GM23248 (cell line): Measurements from ENCODE around the gene CYP4B1. TPM values are rescaled to one million over a fixed set of nuclear protein-coding genes. Genes with fewer than 3 reads are reported as not detected.
"Not testable (repeated sequence)": the region's sequence is repeated elsewhere in the genome, so short reads cannot be mapped to it uniquely, and the experiment has no call there.

Experiments
- DNase-seq: peaks from one replicate; pipeline ENCODE4 v3.0.0-alpha.2; 2015
- H2AFZ ChIP-seq: fragments of 200-600 bp; sonication (generic); 2 replicates; pipeline ENCODE4 v1.6.1; 2016; ENCODE audit warnings: antibody characterized with exemption
- H3F3A ChIP-seq: fragments of 200-600 bp; sonication (generic); 2 replicates; pipeline ENCODE4 v1.6.1; 2016; ENCODE audit warnings: mild to moderate bottlenecking, antibody characterized with exemption, mixed run types; ENCODE audit not compliant: insufficient read depth
- H3K27ac ChIP-seq: fragments of 200-600 bp; sonication (generic); 2 replicates; pipeline ENCODE4 v1.5.1; 2016; ENCODE audit warnings: mild to moderate bottlenecking
- H3K27me3 ChIP-seq: fragments of 200-600 bp; sonication (generic); replicated peaks from 2 replicates; pipeline ENCODE4 v1.6.1; 2016; ENCODE audit warnings: mild to moderate bottlenecking; ENCODE audit not compliant: insufficient read depth
- H3K36me3 ChIP-seq: fragments of 200-600 bp; sonication (generic); 2 replicates; pipeline ENCODE4 v1.6.1; 2016; ENCODE audit warnings: low read depth, mild to moderate bottlenecking
- H3K4me1 ChIP-seq: fragments of 200-600 bp; sonication (generic); 2 replicates; pipeline ENCODE4 v1.6.1; 2016; ENCODE audit warnings: mild to moderate bottlenecking; ENCODE audit not compliant: insufficient read depth
- H3K4me2 ChIP-seq: fragments of 200-600 bp; sonication (generic); one replicate; pipeline ENCODE4 v1.6.1; 2016; ENCODE audit warnings: mild to moderate bottlenecking; ENCODE audit not compliant: unreplicated experiment
- H3K4me3 ChIP-seq: fragments of 200-600 bp; sonication (generic); 2 replicates; pipeline ENCODE4 v1.5.1; 2016; ENCODE audit warnings: mild to moderate bottlenecking
- H3K79me2 ChIP-seq: fragments of 200-600 bp; sonication (generic); 2 replicates; pipeline ENCODE4 v1.6.1; 2016; ENCODE audit warnings: mild to moderate bottlenecking; ENCODE audit not compliant: insufficient read depth
- H3K9ac ChIP-seq: fragments of 200-600 bp; sonication (generic); 2 replicates; pipeline ENCODE4 v1.6.1; 2016; ENCODE audit warnings: mild to moderate bottlenecking
- H3K9me2 ChIP-seq: fragments of 200-600 bp; sonication (generic); 2 replicates; pipeline ENCODE4 v1.6.1; 2016; ENCODE audit warnings: mixed run types, mild to moderate bottlenecking, moderate library complexity; ENCODE audit not compliant: insufficient read depth
- H3K9me3 ChIP-seq: fragments of 200-600 bp; sonication (generic); one replicate; pipeline ENCODE4 v1.6.1; 2017; ENCODE audit warnings: low read depth
- H4K20me1 ChIP-seq: fragments of 200-600 bp; sonication (generic); 2 replicates; pipeline ENCODE4 v1.6.0; 2016; ENCODE audit not compliant: insufficient read depth
- EZH2 ChIP-seq: fragments of 200-600 bp; sonication (generic); IDR thresholded peaks from 2 replicates; pipeline ENCODE4 v1.6.1; 2018; ENCODE audit warnings: antibody characterized with exemption, mild to moderate bottlenecking; ENCODE audit not compliant: insufficient read depth, poor library complexity, severe bottlenecking
- EZH2phosphoT487 ChIP-seq: fragments of 200-600 bp; sonication (generic); IDR thresholded peaks from 2 replicates; pipeline ENCODE4 v1.6.1; 2018; ENCODE audit warnings: antibody characterized with exemption, moderate library complexity, mild to moderate bottlenecking, low read depth; ENCODE audit not compliant: insufficient read depth
- WGBS, 2 experiments: methylation state at CpG; one replicate each; pipeline ENCODE4 v1.1.6; 2015 to 2017; ENCODE audit warnings: low lambda C conversion rate in 2 of 2, low coverage in 1 of 2; ENCODE audit errors: missing lambda C conversion rate in 2 of 2; 5-methylcytosine and 5-hydroxymethylcytosine counted together
- in situ Hi-C: fragments of 300-500 bp; cut with MboI; formaldehyde crosslinking; loops from 2 replicates; pipeline ENCODE4 v1.15.0; 2020
- polyA plus RNA-seq: library from polyadenylated mRNA; unstranded; fragments of >200 nt; fragmentation: Nextera tagmentation; extraction: Ambion mirVana; gene quantifications from 2 replicates; pipeline ENCODE4 v1.2.1, GENCODE V29; 2016
- total RNA-seq: library from RNA; depleted of rRNA; stranded (reverse); fragments of >200 nt; shearing (Covaris generic); gene quantifications from 2 replicates; pipeline ENCODE4 v1.2.3, GENCODE V29; 2014

Gene CYP4B1
- total and polyA plus RNA-seq, 2 experiments from 2014 or later = not detected

GRCh38 chr1:46784666-46785065 lies 14.2 kb upstream of the CYP4B1 start:
- H3K79me2 ChIP-seq = no peaks in the 10 kb centered on the region
- in situ Hi-C loops = no loop called here

DNA sequence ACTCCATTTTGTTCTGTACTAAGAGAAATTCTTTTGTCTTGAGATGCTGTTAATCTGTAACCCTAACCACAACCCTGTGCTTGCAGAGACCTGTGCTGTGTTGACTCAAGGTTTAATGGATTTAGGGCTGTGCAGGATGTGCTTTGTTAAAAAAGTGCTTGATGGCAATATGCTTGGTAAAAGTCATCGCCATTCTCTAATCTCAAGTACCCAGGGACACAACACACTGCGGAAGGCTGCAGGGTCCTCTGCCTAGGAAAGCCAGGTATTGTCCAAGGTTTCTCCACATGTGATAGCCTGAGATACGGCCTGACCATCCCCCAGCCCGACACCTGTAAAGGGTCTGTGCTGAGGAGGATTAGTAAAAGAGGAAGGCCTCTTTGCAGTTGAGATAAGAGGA lies 10.2 kb upstream of the CYP4B1 start:
- H3K9me3 ChIP-seq, in situ Hi-C loops, H3K27ac ChIP-seq, H3K9ac ChIP-seq, H3K27me3 ChIP-seq, DNase-seq, H3K36me3 ChIP-seq, H4K20me1 ChIP-seq, H3K4me2 ChIP-seq, H3F3A ChIP-seq, H2AFZ ChIP-seq, H3K79me2 ChIP-seq, H3K9me2 ChIP-seq, H3K4me3 ChIP-seq, H3K4me1 ChIP-seq: not testable (repeated sequence)
- WGBS, 2 experiments = 30 to 32% methylated on average over 4 of the region's 4 CpGs

More at GRCh38 chr1:46784666-46785065, 14.2 kb upstream of the CYP4B1 start:
- Histone ChIP-seq H3K27ac (no peak overlapping the region), H3K9ac (no peak overlapping the region), H3K9me3 (no peaks in the 10 kb centered on the region), H3K4me1 (no peaks in the 10 kb centered on the region), H2AFZ (no peak overlapping the region), H3K9me2 (no peaks in the 10 kb centered on the region), H3K4me2 (no peak overlapping the region), H4K20me1 (no peaks in the 10 kb centered on the region), H3K27me3 (no peaks in the 10 kb centered on the region), H3K36me3 (no peaks in the 10 kb centered on the region), H3F3A (no peaks in the 10 kb centered on the region), H3K4me3 (no peak overlapping the region)
- WGBS, 2 experiments = 16 to 28% methylated on average over 1 of the region's 1 CpG
- no peak for DNase-seq
- TF ChIP-seq EZH2 (no peak), EZH2phosphoT487 (no peak)

DNA sequence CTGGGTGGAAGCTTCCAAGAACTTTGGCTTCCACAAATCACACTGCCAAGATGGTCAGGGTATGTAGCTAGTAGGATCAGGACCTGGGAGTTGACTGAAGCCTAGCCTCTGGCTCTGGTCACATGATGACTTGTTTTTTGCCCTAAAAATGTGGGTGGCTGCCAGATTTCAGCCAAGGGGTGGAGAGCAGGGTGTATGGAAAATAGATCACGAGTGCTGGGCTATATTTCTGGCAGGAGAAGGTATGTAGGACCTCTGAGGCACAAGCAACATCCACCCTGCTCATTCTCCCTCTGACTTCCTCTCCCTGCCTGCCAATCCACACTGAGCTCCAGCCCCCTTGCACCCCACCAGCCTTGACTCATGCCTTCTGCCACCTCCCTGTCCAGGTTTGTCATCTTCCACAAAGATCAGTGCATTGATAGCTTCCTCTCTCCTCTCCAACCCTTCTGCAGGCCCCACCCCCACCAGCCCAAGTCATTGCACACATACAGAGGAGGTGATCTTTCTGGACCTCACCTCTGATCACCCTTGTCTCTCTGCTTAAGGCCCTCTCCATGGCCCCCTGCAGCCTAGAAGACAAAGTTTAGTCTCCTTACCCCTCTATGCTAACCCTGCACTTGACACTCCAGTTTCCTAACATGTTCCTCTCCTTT lies 8.3 kb upstream of the CYP4B1 start:
- Histone ChIP-seq H4K20me1 (no peaks in the 10 kb centered on the region), H3K27ac (no peak overlapping the region), H3K4me2 (no peak overlapping the region), H3K27me3 (no peaks in the 10 kb centered on the region), H3K4me1 (no peaks in the 10 kb centered on the region), H3K4me3 (no peak overlapping the region), H2AFZ (no peak overlapping the region), H3K9ac (no peak overlapping the region), H3K9me3 (no peaks in the 10 kb centered on the region), H3K79me2 (no peaks in the 10 kb centered on the region), H3K36me3 (no peaks in the 10 kb centered on the region), H3F3A (no peaks in the 10 kb centered on the region), H3K9me2 (no peaks in the 10 kb centered on the region)
- 0% methylated on average over 1 of the region's 1 CpG for WGBS, 2 experiments
- TF ChIP-seq EZH2phosphoT487 = no peak
- no peak for TF ChIP-seq EZH2
- no peak for DNase-seq
- in situ Hi-C loops = no loop called here

- in situ Hi-C loops = no loop called here
- no peak for DNase-seq
- TF ChIP-seq EZH2 (no peak), EZH2phosphoT487 (no peak)
- no peaks in the 10 kb centered on the region for H3K79me2 ChIP-seq
- H3K9ac ChIP-seq = no peak overlapping the region
- 15 to 18% methylated on average over 3 of the region's 3 CpGs for WGBS, 2 experiments
- no peaks in the 10 kb centered on the region for H3K4me1 ChIP-seq
- H3K4me3 ChIP-seq = no peak overlapping the region
- no peaks in the 10 kb centered on the region for H3K9me2 ChIP-seq
- H3K4me2 ChIP-seq = no peak overlapping the region
- H3F3A ChIP-seq = no peaks in the 10 kb centered on the region
- H3K27me3 ChIP-seq = no peaks in the 10 kb centered on the region
- H3K9me3 ChIP-seq = no peaks in the 10 kb centered on the region
- no peak overlapping the region for H2AFZ ChIP-seq
- no peaks in the 10 kb centered on the region for H3K36me3 ChIP-seq
- H4K20me1 ChIP-seq = no peaks in the 10 kb centered on the region
- H3K27ac ChIP-seq = no peak overlapping the region
Observed at GRCh38 chr1:46793126-46793525, 5.7 kb upstream of the CYP4B1 start.
